ENCODE data around the gene INSM1.
"Not testable (repeated sequence)": the region's sequence is repeated elsewhere in the genome, so short reads cannot be mapped to it uniquely, and the experiment has no call there.

INSM1 gene, protein sequence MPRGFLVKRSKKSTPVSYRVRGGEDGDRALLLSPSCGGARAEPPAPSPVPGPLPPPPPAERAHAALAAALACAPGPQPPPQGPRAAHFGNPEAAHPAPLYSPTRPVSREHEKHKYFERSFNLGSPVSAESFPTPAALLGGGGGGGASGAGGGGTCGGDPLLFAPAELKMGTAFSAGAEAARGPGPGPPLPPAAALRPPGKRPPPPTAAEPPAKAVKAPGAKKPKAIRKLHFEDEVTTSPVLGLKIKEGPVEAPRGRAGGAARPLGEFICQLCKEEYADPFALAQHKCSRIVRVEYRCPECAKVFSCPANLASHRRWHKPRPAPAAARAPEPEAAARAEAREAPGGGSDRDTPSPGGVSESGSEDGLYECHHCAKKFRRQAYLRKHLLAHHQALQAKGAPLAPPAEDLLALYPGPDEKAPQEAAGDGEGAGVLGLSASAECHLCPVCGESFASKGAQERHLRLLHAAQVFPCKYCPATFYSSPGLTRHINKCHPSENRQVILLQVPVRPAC

DNA sequence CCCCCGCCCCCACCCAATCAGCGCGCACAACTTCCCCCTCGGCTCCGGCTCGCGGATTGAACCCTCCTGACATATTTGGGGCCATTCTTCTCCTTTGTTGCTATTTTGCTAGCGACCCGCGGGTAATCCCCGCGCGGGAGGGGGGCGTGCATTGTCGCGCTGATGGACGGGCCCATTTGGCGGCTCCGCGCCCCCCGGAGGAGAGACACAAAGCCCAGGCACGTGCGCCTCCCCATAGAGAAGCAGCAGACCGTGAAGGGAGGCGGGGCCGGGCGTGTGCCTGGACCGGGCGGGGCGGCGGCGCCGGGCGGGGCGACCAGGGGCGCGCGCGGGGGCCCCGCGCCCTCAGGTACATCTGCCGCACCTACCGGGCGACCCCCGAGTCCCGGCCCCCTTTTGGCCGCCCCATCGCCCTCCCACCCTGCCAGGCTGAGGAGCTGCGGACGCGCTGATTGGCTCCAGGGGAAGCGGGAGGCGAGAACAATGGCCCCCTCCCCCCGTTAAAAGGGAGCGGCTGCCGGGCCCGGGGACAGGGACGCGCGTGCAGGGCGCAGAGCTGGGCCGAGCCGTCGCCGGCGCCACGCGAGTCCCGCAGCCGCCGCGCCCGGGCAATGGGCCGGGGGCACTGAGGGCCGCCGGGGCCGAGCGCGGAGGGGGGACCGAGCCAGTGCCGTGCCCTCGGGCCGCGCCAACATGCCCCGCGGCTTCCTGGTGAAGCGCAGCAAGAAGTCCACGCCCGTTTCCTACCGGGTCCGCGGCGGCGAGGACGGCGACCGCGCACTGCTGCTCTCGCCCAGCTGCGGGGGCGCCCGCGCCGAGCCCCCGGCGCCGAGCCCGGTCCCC, at the start of gene INSM1:
INSM1 (plus strand) TSS at position 530 of the 843 bp plus-strand sequence; CDS start at position 694, 164 bp downstream.
- peak in 41 of 58 donors; percentile 26 to 84 (median 62) for DNase-seq

DNA sequence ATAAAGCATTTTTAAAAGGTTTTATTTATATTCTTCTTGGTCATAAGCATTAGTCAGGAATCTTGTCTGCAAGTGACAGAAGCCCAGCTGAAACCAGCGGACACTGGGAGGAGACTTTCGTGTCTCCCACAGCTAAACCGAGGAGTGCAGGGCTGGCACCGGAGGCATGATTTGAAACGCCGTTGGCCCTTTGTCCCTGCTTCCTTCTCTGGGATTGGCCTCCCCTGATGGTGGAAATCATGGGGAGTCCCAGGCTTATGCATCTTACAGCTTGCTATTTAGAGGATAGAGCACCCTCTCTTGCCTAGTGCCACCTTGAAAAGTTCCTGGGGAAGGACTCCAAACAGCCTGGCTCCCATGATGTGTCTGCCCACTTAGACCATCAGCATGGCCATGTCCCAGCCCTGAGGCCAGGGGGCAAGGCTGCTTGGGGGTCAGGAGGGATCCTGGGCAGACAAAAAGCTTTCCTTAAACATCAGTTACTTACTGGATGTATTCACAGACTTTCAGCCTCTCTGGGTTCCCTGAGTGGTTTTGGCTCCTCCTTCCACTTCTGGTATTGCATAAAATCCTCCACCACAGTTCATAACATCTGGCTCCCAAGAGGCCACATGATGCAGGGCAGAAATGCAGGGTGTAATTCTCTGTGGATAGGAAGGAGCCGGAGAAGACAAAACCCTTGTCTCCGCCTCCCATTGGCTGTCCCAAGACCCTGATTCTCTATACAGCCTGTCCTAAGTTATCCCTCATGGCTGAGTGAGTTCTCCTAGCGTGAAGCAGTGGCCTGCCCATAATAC, 49.3 kb upstream of the INSM1 start:
- DNase-seq, result no peak

DNA sequence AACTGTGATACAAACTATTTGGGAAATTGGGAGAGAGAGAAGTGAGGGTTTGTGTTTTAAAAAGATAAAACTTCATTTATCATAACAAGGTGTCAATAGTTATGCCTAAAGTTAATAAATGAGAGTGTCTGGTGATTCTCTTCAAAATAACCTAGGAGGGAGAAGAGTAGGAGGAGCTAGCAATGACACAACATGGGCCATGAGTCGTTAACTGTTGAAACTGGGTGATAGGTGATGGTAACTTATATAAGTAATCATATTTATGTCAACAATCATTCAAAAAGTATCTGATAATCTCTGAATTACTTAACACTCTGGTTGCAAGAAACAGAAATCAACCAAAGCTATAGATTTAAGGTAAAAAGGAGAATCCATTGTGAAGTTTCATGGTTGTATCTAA, 46.8 kb upstream of the INSM1 start:
- DNase-seq, result no peak

DNA sequence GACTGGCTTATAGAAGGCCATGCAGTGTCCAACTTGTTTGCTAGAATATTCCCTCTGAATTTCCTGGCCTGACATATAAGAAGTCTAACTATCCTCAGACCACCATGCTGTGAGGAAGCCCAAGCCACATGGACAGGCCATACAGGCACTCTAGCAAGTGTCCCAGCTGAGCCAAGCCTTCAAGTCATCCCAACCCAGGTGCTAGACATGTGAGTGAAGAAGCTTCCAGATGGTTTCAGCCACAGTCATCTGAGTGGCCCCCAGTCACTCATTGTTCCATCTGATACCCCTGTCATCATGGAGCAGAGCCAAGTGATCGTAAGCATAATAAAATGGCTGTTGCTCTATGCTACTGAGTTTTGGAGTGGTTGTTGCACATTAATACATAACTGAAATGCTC, 46.0 kb upstream of the INSM1 start:
- no peak for DNase-seq

DNA sequence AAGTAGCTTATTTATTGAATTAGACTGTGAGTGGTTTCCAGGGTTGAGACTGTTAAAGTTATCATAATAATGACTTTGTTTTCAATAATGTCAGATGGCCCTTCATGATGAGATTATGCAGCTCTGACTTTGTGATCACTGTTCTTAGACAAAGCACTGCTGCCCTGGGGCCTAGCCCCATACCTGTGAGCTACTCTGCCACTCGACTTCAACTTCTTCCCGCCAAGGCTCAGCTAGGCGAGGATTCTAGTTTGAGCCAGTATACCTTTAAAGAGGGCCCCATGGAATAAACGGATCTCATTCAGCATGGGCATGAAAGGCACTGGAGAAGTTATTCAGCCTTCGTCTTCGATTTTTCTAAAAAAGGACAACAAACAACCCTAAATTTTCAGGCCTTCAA, 45.0 kb upstream of the INSM1 start:
- no peak for DNase-seq

DNA sequence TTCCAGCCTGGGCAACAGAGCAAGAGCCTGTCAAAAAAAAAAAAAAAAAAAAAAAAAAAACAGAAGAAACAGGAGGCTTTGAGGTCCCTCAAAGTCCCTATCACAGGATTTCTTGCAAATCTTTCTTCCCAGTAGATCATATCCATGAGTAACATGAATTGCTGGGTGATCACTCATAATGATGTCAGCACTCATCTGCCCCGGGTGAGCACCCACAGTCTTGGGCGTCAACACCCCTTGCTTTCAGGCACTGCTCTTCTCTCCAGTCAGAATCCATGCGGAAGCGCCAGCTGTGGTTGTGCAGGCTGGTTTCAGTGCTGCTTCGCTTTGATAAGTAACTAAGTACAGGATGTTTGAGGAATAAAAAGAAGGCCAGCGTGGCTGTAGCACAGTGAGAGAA, 40.2 kb upstream of the INSM1 start:
- no peak for DNase-seq

DNA sequence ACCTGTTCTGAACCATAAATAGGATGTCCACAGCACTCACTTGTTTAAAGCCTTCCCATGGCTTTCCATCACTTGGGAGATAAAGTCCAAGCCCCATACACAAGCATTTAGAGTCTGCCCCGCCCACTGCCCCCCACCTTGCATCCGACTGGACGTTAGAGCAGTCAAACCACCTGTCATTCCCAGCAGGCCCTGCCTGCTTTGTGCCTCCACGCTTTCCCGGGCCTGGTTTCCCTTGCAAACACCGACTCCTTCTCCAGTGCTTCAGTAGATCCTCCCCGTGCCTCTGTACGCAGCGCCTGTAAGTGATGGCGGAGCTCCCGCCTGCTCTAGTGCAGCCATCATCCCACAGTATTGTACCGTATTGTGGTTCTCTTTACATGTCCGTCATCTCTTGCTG, 38.3 kb upstream of the INSM1 start:
- no peak for DNase-seq

DNA sequence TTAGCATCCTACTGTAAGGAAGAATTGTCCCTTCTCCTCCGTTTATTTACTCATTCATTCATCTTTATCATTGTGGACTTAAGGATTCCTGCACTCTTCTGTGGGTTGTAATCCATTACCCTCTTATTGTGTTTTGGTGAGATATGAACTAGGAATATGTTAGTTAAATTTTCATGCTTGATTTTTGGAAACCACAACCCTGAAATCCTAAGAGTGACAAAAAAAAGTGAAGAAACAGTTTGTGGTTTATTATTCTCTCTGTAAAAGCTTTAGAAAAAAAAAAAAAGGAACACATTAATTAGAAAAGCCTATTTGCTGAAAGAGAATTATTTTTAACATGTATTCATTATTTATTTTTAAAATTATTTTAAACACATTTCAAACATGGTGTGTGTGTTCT, 36.7 kb upstream of the INSM1 start:
- DNase-seq, result no peak

DNA sequence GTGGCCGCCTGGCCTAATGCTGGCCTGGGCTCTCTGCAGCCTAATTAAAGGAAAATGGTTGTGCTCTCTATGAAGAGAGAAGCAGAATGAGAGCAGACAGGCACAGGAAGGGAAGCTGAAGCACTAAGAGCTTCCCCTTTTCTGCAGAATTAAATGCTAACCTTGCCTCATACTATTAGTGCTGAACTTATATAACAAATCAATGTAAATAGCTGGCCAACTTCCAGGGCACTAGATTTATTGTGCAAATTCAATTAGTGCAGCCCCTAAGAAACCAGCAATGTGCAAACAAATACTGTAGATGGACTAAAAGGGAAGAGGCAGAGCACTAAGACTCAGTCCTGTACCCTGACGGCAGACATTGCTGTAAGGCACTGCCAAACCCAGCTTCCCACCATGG, 36.1 kb upstream of the INSM1 start:
- DNase-seq, result no peak

DNA sequence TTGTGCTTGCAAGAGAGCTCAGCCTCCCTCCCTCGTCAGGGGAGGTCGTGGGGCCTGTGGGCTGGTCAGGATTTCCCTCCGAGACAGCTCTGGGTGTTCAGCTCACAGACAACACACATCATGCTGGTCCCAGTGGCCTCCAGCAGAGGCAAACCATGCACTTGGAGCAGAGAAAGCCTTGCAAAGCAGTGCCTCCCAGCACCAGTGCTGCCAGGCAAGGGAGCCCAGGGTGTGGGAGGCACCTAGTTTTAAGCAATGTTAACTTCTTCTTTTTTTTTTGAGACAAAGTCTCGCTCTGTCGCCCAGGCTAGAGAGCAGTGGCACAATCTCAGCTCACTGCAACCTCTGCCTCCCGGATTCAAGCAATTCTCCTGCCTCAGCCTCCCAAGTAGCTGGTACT, 34.0 kb upstream of the INSM1 start:
- peak in 3 of 58 donors; percentile 5 to 18 (median 5) for DNase-seq

DNA sequence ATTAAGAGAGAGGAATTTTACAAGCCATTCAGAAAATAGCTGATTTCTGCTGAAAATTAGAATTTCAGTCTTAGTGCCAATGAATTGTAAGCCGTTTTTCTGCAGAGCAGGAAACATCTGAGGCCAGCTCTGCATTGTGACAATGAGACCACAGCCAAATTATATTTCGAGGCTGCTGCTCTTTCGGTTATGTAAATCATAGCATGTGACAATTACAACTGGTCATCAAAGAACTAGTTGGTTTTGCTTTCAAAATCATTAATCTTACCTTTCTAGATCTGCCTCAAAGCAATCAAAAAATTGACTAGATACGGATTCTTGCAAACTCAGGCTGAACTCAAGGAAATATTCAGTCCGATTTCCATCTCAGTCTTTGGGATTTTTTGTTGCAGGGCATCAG, 33.4 kb upstream of the INSM1 start:
- no peak for DNase-seq

DNA sequence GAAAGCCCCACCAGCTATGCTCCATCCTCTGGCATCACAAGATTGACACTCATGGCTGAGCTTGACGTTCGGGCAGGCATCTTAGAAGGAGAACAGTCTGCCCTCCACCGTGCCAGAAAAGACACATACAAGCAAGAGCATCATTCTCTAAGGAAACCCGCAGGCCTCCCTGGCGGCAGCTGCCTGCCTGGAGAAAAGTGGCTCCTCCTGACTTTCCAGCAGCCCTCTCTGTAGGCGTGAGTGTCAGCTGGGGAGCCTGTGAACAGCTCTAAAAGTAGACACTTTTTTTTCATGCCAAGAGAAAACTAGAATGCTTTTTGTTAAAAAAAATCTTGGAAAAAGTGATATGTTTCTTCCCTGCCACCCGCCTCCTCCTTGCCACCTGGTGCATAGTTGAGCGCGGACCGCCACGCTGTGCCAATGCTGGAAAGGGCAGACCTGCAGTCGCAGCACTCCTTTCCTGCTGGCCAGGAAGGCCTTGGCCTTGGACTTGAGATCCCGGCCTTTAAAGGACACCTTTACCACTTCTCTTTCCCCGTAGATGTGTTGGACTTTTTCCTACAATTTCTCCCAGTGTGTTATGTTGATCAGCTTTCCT, 29.7 kb upstream of the INSM1 start:
- DNase-seq, result peak in 29 of 58 donors; percentile 4 to 69 (median 38)

DNA sequence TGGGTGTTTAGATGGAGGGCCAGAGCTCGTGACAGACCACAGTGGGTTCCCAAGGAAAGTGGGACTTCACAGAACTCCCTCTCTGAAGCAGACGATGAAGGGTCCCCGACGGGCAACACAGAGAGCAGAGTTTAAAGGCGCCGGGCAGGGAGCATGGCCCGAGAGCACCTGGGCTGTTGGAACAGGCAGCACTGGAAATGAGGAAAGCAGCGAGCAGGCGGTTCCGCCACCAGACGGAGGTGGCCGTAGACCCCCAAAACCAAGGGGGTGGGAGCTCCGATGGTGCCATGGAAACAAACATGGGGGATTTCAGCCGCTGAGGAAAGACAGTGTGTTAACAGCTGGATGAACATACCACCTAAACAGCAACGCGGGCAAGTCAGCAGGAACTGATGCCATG, 27.5 kb upstream of the INSM1 start:
- DNase-seq, result no peak

DNA sequence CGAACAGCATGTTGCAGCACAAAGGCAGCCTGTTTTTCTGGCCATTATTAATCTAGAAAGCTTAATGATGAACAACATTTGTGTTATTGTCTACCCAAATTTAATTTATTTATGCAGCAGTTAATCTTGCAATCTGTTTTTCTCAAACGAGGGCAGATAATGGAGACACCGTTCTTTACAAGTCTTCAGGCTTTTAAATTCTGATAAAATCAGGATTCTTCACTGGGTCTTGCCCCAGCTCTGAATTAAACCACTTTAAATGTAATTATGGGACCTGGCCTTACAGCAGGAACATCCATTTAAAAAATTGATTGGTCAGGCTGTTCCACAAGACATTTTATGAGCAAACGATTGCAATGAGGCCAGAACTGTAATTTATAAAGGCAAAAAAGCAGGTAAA, 26.5 kb upstream of the INSM1 start:
- no peak for DNase-seq

DNA sequence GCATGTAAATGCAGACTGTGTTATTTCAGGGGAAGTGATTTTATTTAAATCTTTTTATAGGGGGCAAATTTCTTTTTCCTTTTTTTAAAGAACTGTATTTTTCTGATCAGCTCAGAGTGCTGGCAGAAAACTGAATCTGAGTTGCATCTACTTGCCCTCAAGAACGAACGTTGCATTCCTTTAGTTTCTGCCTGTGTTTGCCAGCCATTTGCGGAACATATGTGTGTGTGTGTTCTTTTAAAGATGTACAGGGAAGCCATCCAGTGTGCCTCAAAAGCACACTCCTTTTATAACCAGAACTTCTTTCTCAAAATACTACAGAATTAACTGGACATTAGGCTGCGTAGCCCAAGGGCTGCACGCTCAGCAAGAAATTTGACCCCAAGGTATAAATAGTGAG, 25.8 kb upstream of the INSM1 start:
- no peak for DNase-seq

DNA sequence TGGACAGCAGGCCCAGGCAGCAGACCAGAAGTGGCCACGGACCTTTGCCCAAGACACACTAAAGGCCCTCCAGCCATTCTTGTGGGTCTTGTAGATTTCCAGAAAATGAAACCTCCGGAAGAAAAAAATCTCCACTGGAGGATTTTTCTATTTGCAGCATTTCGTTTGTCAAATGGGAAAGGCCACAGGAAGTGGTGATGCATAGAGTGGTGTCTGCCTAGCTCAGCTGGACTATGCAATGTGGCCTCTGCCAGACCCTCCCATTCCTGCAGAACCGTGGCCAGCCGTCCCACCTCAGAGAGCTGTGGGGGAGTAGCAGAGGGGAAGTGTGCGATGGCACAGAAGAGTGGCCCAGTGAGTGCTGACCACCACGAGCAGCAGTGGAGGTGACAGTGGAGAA, 24.0 kb upstream of the INSM1 start:
- DNase-seq, result no peak

DNA sequence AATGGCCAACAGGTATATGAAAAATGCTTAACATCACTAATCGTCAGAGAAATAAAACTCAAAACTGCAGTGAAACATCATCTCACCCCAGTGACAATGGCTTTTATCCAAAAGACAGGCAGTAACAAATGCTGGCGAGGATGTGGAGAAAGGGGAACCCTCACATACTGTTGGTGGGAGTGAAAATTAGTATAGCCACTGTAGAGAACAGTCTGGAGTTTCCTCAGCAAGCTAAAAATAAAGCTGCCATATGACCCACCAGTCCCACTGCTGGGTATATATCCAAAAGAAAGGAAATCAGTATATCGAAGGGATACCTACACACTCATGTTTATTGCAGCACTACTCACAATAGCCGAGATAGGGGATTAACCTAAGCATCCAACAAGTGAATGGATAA, 23.4 kb upstream of the INSM1 start:
- DNase-seq, result no peak

DNA sequence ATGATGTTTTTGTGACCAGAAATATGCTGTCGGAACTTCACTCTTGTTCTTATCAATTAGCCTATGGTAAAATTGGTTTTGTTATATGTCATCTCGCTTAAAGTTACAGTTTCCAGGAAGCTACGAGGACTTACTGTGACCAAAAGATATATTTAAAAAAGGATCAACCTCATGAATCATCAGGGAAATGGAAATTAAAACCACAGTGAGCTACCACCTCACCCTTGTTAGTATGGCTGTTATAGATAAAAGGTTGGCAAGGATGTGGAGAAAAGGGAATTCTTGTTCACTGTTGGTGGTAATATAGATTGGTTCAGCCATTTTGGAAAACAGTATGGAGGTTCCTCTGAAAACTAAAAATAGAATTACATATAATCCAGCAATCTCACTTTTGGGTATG, 14.3 kb upstream of the INSM1 start:
- no peak for DNase-seq

DNA sequence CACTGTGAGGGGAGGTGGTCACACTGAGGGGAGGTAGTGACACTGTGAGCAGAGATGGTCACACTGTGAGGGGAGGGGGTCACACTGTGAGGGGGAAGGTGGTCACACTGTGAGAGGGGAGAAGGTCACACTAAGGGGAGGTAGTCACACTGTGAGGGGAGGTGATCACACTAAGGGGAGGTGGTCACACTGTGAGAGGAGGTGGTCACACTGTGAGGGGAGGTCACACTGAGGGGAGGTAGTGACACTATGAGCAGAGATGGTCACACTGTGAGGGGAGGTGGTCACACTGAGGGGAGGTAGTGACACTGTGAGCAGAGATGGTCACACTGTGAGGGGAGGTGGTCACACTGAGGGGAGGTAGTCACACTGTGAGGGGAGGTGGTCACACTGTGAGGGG, 12.4 kb upstream of the INSM1 start:
- DNase-seq, result not testable (repeated sequence)

DNA sequence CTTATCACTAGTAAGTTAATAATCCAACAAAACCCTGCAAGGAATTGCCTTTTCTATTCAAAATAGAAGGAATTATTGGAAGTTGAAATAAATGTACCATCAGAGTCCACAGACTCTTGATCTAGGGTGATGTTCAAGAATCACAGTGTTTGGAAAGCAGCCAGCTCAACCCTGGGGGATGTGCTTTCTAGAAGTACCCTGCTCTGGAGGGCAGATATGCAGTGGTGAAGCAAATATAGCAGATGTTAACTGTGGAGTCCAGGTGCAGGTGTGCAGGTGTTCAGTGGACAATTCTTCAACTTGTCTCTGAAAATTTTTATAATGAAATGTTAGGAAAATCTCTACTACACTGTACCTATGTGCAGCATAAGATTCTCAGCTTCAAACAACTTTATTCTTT, 9.1 kb upstream of the INSM1 start:
- DNase-seq, result no peak

DNA sequence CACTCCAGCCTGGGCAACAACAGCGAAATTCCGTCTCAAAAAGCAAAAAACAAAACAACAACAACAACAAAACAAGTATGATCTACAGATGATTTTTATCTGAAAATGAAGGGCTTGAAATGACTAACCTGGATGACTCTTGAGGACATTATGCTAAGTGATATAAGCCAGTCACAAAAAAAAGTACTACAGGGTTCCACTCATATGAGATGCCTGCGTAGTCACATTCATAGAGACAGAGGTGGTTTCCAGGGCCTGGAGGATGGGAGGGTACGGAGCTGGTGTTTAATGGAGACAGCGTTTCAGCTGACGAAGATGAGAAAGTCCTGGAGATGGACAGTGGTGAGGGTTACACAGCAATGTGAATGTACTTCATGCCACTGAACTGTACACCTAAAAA, 8.3 kb upstream of the INSM1 start:
- DNase-seq, result no peak

Data from anterior cingulate cortex (tissue), 58 donors.